Urinary bladder (tissue), 2 donors: ENCODE data around the gene GOLGA6L24. TPM values are rescaled to one million over a fixed set of nuclear protein-coding genes. Genes with fewer than 3 reads are reported as not detected.

ENCODE experiments used
- polyA plus RNA-seq: library from polyadenylated mRNA; stranded (reverse); fragments of 200-250 nt; gene quantifications from one replicate; pipeline ENCODE4 v1.2.3, GENCODE V29; 2013
- small RNA-seq: library from RNA; depleted of rRNA; stranded (forward); fragments of <200 nt; gene quantifications from one replicate; pipeline ENCODE3, GENCODE V24; 2014
- total RNA-seq: library from RNA; depleted of rRNA; stranded (reverse); fragments of >200 nt; gene quantifications from one replicate; pipeline ENCODE4 v1.2.3, GENCODE V29; 2014
- donor health status: healthy.

Gene GOLGA6L24
- total and polyA plus RNA-seq, 2 donors, result not detected

Small RNA genes lying within 50 kb of the gene (small RNA-seq; reads per million reads assigned to genes)
- gene AC091304.5 (not detected), gene RN7SL238P (not detected)

Other genes with a start within 250 kb of the GOLGA6L24 start
- gene HERC2, start 35.9 kb downstream of the GOLGA6L24 start, total RNA-seq, result 50.1 TPM
- gene HERC2, start 35.9 kb downstream of the GOLGA6L24 start, polyA plus RNA-seq, result 37.9 TPM
- not detected for gene GOLGA8F, start 20.6 kb upstream of the GOLGA6L24 start, total RNA-seq
- not detected for gene GOLGA8F, start 20.6 kb upstream of the GOLGA6L24 start, polyA plus RNA-seq
- not detected for gene GOLGA8G, start 174.9 kb upstream of the GOLGA6L24 start, total RNA-seq
- gene GOLGA8G, start 174.9 kb upstream of the GOLGA6L24 start, polyA plus RNA-seq, result not detected
- gene GOLGA6L25, start 195.5 kb upstream of the GOLGA6L24 start, total RNA-seq, result not detected
- not detected for gene GOLGA6L25, start 195.5 kb upstream of the GOLGA6L24 start, polyA plus RNA-seq